CD4-positive, alpha-beta T cell (primary cell): Measurements from ENCODE around the gene PHRF1. TPM values are rescaled to one million over a fixed set of nuclear protein-coding genes. Genes with fewer than 3 reads are reported as not detected.

Experiments used
- ATAC-seq: fragments of 200-7000 bp; cut with Tn5 transposase; one replicate; pipeline ENCODE4 v1.10.0; 2022; ENCODE audit warnings: mild to moderate bottlenecking; ENCODE audit not compliant: poor library complexity
- CTCF ChIA-PET: fragments of 350-600 bp; sonication (Branson Sonifier 250); formaldehyde crosslinking; loops from one replicate; lab custom pipeline; 2021; ENCODE audit warnings: antibody characterized with exemption, inconsistent platforms; lab: Charles Lee
- POLR2A ChIA-PET: fragments of 350-600 bp; sonication (Branson Sonifier 250); formaldehyde crosslinking; loops from one replicate; lab custom pipeline; 2021; ENCODE audit warnings: antibody characterized with exemption, inconsistent platforms; lab: Charles Lee
- DNase-seq, 14 experiments: peaks; one replicate each; pipeline ENCODE4 v3.0.0-alpha.2; 2013 to 2020; ENCODE audit warnings: mixed read lengths in 2 of 14
- H3K27ac ChIP-seq, 2 donors: one replicate each; pipeline versions ENCODE4 v1.5.1 to v1.7.0; 2013; ENCODE audit warnings: low read length in 2 of 2, low read depth in 1 of 2, mild to moderate bottlenecking in 1 of 2
- H3K27me3 ChIP-seq, 2 experiments: 1 replicate in 1 of 2; 2 replicates in 1 of 2; pipeline versions ENCODE4 v1.6.1 to v1.7.0; 2013; ENCODE audit warnings: low read length in 2 of 2, control low read depth in 1 of 2, mild to moderate bottlenecking in 1 of 2, moderate library complexity in 1 of 2; ENCODE audit not compliant: insufficient read depth in 2 of 2, control insufficient read depth in 1 of 2
- H3K36me3 ChIP-seq: one replicate; pipeline ENCODE4 v1.6.1; 2013; ENCODE audit warnings: low read length, control low read depth; ENCODE audit not compliant: insufficient read depth
- H3K4me1 ChIP-seq: one replicate; pipeline ENCODE4 v1.6.1; 2013; ENCODE audit warnings: low read length, control low read depth; ENCODE audit not compliant: insufficient read depth
- H3K4me3 ChIP-seq: one replicate; pipeline ENCODE4 v1.5.1; 2013; ENCODE audit warnings: mild to moderate bottlenecking, low read length, moderate library complexity
- H3K9me3 ChIP-seq, 2 experiments: 1 replicate in 1 of 2; 2 replicates in 1 of 2; pipeline versions ENCODE4 v1.6.1 to v1.7.0; 2013; ENCODE audit warnings: low read length in 2 of 2, mild to moderate bottlenecking in 2 of 2, control low read depth in 1 of 2, moderate library complexity in 1 of 2; ENCODE audit not compliant: control insufficient read depth in 1 of 2, insufficient read depth in 1 of 2
- H3K27ac Mint-ChIP-seq: one replicate; pipeline ENCODE4 v1.8.0; 2020; ENCODE audit warnings: mixed read lengths
- H3K27me3 Mint-ChIP-seq: one replicate; pipeline ENCODE4 v1.8.0; 2021; ENCODE audit warnings: mixed read lengths
- H3K36me3 Mint-ChIP-seq: one replicate; pipeline ENCODE4 v1.8.0; 2021; ENCODE audit warnings: low read depth, mixed read lengths
- H3K4me1 Mint-ChIP-seq: one replicate; pipeline ENCODE4 v1.8.0; 2021; ENCODE audit warnings: low read depth, mixed read lengths
- H3K4me3 Mint-ChIP-seq: one replicate; pipeline ENCODE4 v1.8.0; 2020; ENCODE audit warnings: mild to moderate bottlenecking, mixed read lengths
- H3K9me3 Mint-ChIP-seq: one replicate; pipeline ENCODE4 v1.8.0; 2020; ENCODE audit warnings: mixed read lengths
- CTCF ChIP-seq: fragments of 200-600 bp; IDR thresholded peaks from one replicate; pipeline ENCODE4 v1.8.0; 2022; ENCODE audit warnings: antibody characterized with exemption, mild to moderate bottlenecking
- intact Hi-C, 2 experiments: fragments of 100-400 bp; cut with DNase I in 1 of 2; cut with micrococcal nuclease in 1 of 2; formaldehyde crosslinking; loops; one replicate each; pipeline versions ENCODE4 v1.15.1 to v1.9.0; 2023 to 2025; cut with DNase I, micrococcal nuclease
- total RNA-seq, 174 experiments: library from RNA in 2 of 174; stranded (reverse) in 2 of 174; gene quantifications; one replicate each; pipeline ENCODE4 v1.2.3 and lab custom pipeline; 2021 to 2026

The PHRF1 gene
- total RNA-seq, 2 experiments from 2014 or later: 37.1 to 37.6 TPM

GRCh38 chr11:538431-539051 lies 37.7 kb upstream of the PHRF1 start:
- peak overlapping the region; percentile 15 for H3K4me3 Mint-ChIP-seq
- intact Hi-C loops: loop anchor here in 1 of 2 experiments (2.0 to 5.0 kb wide), 2 partner anchors 18 to 259 kb away; partner anchors contain the start of gene SLC25A22
- CTCF ChIA-PET: no interaction called here

GRCh38 chr11:539971-540481 lies 36.2 kb upstream of the PHRF1 start:
- H3K4me3 ChIP-seq: no peak overlapping the region
- H3K27ac ChIP-seq: no peak overlapping the region
- DNase-seq: no peak
- CTCF ChIA-PET: no interaction called here
- no peak for ATAC-seq
- peaks cover 16% of the 10 kb centered on the region for H3K4me1 Mint-ChIP-seq
- H3K36me3 ChIP-seq: no peaks in the 10 kb centered on the region
- H3K27ac Mint-ChIP-seq: no peak overlapping the region
- no peaks in the 10 kb centered on the region for H3K9me3 Mint-ChIP-seq
- TF ChIP-seq CTCF: no peak
- peaks cover 28% of the 10 kb centered on the region for H3K4me1 ChIP-seq
- no peaks in the 10 kb centered on the region for H3K27me3 Mint-ChIP-seq
- no peaks in the 10 kb centered on the region for H3K27me3 ChIP-seq
- no peaks in the 10 kb centered on the region for H3K9me3 ChIP-seq
- H3K4me3 Mint-ChIP-seq: no peak overlapping the region
- POLR2A ChIA-PET: no interaction called here
- peaks cover 4% of the 10 kb centered on the region for H3K36me3 Mint-ChIP-seq
- intact Hi-C loops: loop anchor here in 1 of 2 experiments (2.0 to 5.0 kb wide), 2 partner anchors 17 to 257 kb away; partner anchors contain the start of gene SLC25A22

More at GRCh38 chr11:538431-539051, 37.7 kb upstream of the PHRF1 start:
- DNase-seq (peak in 1 of 14 experiments; percentile 43), ATAC-seq (no peak)
- H3K4me3 ChIP-seq: no peak overlapping the region
- POLR2A ChIA-PET: no interaction called here
- Mint-ChIP-seq H3K27ac (peak overlapping the region; percentile 53), H3K27me3 (no peaks in the 10 kb centered on the region), H3K4me1 (peaks cover 16% of the 10 kb centered on the region), H3K36me3 (peaks cover 4% of the 10 kb centered on the region), H3K9me3 (no peaks in the 10 kb centered on the region)
- no peak for TF ChIP-seq CTCF
- no peak overlapping the region for H3K27ac ChIP-seq
- peaks cover 2% of the 10 kb centered on the region for H3K36me3 ChIP-seq
- no peaks in the 10 kb centered on the region for H3K27me3 ChIP-seq
- peaks cover 42% of the 10 kb centered on the region for H3K4me1 ChIP-seq
- H3K9me3 ChIP-seq: no peaks in the 10 kb centered on the region

- no peak overlapping the region for H3K27ac ChIP-seq
- DNase-seq: peak in 1 of 14 experiments; percentile 1
These were observed 35.5 kb upstream of the PHRF1 start for GRCh38 chr11:540583-541432.

More at GRCh38 chr11:540583-541432, 35.5 kb upstream of the PHRF1 start:
- POLR2A ChIA-PET: no interaction called here
- CTCF ChIA-PET: no interaction called here
- H3K9me3 Mint-ChIP-seq: no peaks in the 10 kb centered on the region
- H3K27me3 Mint-ChIP-seq: no peaks in the 10 kb centered on the region
- peaks cover 4% of the 10 kb centered on the region for H3K36me3 Mint-ChIP-seq
- H3K4me1 Mint-ChIP-seq: peaks cover 16% of the 10 kb centered on the region
- H3K27ac Mint-ChIP-seq: no peak overlapping the region
- ATAC-seq: no peak
- Histone ChIP-seq H3K9me3 (no peaks in the 10 kb centered on the region), H3K4me1 (peaks cover 28% of the 10 kb centered on the region), H3K27me3 (no peaks in the 10 kb centered on the region), H3K4me3 (no peak overlapping the region), H3K36me3 (no peaks in the 10 kb centered on the region)
- H3K4me3 Mint-ChIP-seq: no peak overlapping the region
- no peak for TF ChIP-seq CTCF
- intact Hi-C loops: no loop called here
